Head of caudate nucleus (tissue), 42 donors: Measurements from ENCODE around the gene MORC2.
A peak's percentile ranks its signal among the peaks of the same experiment; 100 is the strongest.

Experiments used
- DNase-seq, 42 donors: peaks; one replicate each; pipeline versions ENCODE4 v3.0.0 to v3.0.0-alpha.2; 2020 to 2021; ENCODE audit warnings: mixed read lengths in 7 of 42
- intact Hi-C: fragments of 100-400 bp; cut with DNase I; formaldehyde crosslinking; loops from one replicate; pipeline ENCODE4 v1.15.0; 2022

MORC2 gene

DNA sequence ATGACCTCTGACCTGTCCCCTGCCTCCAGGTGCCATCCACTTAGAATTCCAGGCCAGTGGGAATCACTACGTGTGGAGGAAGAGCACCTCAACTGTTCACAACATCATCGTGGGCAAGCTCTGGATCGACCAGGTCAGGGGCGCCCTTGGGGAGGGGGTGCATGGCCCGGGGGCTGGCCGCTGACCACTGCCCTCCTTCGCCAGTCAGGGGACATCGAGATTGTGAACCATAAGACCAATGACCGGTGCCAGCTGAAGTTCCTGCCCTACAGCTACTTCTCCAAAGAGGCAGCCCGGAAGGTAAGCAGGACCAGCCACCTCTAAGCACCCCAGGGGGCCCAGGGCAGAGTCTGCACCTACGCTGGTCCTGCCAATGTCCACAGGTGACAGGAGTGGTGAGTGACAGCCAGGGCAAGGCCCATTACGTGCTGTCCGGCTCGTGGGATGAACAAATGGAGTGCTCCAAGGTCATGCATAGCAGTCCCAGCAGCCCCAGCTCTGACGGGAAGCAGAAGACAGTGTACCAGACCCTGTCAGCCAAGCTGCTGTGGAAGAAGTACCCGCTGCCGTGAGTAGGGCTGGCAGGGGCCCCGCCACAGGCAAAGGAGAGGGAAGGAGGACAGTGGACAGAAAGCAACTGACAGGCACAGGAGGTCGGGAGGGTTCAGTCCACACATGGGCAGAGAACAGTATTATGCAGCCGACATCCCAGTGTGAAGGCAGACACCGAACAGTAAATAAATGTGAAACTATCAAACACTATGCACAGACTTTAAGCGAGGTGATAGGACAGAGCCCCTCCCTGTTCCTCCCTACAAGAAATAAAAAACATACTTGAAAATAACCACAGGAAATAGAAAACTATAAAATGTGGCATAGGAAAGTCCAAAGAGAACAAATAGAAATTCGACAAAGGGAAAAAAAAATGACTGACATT is 74.9 kb downstream of the MORC2 start:
- peak in 11 of 42 donors; percentile 3 to 28 (median 12) for DNase-seq
- intact Hi-C loops = no loop called here

DNA sequence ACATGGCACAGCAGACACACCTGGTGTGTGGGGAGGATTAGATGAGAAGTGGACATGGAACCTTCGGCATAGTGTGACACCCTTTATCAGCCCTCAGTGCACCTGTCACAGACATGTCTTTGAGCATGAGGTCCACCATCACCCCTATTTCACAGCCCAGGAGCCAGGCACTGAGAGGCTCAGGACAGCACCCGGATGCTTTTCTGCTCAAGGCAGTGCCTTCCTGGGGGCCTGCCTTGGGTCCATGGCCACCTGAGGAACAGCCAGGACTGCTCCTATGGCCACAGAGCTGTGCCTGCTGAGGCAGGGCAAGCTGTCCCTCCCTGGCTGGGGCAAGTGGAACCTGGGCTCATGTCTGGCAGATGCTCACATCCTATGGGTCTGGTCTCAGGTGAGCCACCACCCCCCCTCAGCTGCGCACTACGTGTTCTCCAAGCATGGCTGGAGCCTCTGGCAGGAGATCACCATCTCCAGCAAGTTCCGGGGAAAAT is 75.8 kb downstream of the MORC2 start:
- peak in 8 of 42 donors; percentile 2 to 28 (median 15) for DNase-seq
- intact Hi-C loops = no loop called here

DNA sequence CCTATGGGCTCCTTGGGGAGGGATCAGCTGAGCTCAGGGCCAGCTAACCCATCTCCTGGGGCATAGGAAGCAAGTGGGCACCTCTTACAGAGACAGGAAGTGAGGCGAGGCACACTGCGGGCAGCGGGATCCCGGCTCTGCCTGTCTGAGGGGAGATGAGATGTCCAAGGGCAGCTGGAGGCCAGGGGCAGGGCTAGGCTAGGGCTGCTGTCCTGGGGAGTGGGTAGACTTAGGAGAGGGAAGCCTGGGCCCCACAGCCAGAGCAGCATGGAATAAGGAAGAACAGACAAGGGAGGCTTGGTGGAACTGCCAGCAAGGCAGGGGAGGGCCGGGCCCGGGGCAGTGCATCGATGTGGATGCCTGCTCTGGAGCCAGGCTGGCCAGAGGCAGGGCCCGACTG is 76.3 kb downstream of the MORC2 start:
- intact Hi-C loops = no loop called here
- DNase-seq = peak in 11 of 42 donors; percentile 1 to 37 (median 11)

DNA sequence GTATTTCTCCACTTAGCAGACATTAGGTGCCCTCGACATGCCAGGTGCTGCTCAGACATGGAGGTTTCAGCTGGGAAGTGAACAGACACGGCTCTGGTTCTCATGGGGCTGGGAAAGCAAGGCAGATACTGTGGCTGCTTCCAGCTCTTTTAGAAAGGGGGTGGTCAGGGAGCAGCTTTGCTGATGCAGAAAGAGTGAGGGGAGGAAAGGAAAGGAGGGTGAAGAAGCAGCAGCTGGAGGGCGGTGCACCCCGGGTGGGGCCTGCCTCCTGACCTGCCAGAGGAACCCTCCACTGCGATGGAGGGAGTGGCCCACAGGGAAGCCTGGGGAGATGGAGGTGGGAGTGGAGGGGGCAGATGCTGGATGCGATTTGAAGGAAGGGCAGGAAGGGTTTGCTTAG is 76.8 kb downstream of the MORC2 start:
- intact Hi-C loops = no loop called here
- DNase-seq = peak in 15 of 42 donors; percentile 17 to 52 (median 32)

DNA sequence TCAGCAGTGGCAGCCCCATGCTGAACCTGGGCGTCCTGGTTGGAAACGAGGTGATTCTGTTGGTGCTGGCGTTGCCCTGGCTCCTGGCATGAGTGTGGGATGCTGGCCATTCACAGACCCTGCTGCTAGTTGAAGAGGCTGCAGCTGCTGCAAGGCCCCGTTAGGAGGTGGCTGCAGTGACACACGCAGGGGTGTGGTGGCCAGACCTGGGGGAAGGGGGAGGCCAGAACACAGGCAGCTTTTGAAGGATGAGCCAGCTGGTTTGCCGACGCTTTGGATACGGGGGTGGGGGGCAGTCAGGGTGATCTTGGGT is 77.2 kb downstream of the MORC2 start:
- peak in 13 of 42 donors; percentile 2 to 35 (median 13) for DNase-seq
- intact Hi-C loops = no loop called here

DNA sequence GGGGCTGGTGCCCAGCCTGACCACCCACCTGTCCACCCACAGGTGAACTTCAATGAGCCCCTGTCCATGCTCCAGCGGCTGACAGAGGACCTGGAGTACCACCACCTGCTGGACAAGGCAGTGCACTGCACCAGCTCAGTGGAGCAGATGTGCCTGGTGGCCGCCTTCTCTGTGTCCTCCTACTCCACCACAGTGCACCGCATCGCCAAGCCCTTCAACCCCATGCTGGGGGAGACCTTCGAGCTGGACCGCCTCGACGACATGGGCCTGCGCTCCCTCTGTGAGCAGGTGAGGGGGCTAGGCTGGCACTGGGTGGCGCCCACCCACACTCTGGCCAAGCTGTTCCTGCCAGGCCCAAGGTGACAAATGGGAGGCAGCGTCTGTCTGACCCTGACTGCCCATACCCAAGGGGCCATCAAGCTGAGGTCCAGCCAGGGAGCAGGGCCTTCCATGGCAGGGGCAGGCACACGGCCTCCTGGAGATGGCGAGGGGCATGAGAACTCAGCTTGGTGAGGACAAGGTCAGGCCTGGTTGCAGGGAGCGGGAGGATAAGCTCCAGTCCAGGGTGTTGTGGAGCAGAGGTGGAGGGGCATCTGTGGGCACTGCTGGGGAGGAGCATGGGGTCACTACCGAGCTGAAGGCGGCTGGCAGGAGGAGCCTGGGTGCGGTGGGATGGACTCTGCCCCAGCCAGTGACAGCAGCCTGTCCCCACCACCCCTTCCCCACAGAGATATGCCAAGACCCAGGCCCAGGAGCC is 77.7 kb downstream of the MORC2 start:
- DNase-seq = peak in 31 of 42 donors; percentile 11 to 67 (median 44)
- intact Hi-C loops = no loop called here

DNA sequence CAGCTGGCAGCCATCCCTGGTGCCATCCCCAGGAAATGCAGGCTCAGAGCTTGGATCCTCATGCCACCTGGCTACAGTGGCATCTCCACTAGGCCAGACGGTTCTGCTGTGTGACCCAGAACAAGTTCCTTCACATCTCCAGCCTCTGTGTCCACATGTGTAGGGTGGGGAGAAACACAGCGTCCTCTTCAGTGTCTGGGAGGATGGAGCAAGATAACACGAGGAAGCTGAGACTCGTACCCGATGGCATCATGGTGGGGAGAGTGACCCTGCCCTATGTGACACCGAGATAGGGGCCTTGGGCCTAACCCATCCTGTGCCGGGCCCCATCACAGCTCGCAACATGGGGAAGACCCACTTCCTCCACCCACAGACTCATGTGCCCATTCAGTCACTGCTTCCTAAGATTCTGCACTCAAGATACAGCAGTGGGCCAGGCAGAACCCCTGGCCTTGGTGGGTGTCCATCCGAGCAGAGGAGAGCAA is 78.5 kb downstream of the MORC2 start:
- intact Hi-C loops = no loop called here
- peak in 10 of 42 donors; percentile 0 to 23 (median 6) for DNase-seq

DNA sequence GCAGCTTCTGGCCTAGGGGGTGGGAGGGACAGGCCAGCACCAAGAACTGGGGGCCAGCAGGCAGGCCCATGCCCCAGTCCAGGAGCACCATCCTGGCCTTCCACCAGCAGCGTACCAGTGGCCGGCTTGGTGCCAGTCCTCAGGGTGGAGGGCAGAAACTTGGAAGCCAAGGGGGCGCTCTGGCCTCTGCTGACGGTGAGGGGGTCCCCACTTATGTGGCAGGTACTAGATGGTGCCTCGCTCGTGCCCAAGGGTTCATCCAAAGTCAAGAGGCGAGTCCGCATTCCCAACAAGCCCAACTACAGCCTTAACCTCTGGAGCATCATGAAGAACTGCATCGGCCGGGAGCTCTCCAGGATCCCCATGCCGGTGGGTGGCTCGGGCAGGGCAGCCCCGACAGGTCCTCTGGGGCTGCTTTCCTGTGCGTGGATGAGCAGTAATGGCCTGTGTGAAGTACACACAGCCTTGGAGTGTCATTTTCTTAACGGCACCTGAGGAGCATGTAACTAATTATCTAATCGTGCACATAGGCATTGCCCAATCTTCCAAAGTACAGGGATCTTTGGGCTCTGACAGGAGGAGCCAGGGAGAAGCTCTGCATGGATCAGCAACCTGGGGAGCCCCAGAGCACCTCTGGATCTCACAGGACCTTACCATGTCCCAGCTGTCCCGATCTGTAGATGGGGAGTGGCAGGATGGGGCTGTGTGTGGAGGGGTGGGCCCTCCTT is 79.1 kb downstream of the MORC2 start:
- DNase-seq = peak in 14 of 42 donors; percentile 0 to 25 (median 7)
- intact Hi-C loops = no loop called here

DNA sequence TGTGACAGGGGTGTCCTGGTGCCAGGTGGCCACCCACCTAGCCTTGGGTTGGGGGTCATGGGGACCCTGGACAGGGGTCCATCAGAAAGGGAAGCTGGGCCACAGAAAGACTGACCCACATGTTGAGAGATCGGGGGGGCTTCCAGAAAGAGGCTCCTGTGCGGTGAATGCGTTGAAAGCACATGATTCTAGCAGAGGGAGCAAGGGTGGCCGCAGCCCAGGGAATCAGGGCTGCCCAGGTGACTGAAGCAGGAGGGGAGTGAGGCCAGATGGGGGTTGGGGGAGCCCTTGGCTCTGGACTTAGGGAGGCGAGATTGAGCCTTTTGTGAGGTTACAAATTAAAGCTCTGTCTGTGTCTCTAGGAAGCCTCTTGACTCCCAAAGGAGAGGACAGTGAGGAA is 80.7 kb downstream of the MORC2 start:
- peak in 8 of 42 donors; percentile 1 to 10 (median 4) for DNase-seq
- intact Hi-C loops = no loop called here

DNA sequence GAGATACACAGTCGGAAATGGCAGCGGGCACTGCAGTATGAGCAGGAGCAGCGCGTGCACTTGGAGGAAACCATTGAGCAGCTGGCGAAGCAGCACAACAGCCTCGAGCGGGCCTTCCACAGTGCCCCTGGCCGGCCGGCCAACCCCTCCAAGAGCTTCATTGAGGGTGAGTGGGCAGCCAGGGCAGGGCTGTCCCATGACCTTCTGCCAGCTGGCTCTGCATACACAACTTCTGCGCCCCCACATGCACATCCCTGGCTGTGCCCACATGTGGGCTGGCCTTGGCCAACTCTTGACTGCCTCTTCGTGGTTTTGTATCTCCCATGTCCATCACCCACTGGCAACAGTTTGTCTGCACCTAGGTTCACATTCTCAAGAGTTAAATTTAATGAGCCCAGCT is 81.1 kb downstream of the MORC2 start:
- DNase-seq = peak in 10 of 42 donors; percentile 2 to 21 (median 10)
- intact Hi-C loops = no loop called here

DNA sequence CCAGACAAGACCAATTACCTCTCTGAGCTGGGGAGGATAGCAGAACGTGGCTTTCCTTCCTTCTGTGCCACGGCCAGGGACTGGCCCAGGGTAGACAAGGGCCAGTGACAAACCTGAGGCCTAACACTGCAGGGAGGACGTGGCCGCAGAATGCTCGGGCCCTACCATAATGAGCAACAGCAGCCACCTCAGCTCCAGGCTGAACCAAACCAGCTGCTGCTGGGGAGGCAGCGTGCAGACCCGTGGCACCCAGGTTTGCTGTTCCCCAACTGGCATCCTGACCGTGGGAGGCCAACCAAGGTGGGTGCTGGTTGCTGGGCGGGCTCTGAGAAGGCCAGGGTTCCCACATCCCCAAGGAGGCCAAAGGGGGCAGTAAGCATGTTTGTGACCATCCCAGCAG is 83.0 kb downstream of the MORC2 start:
- DNase-seq = peak in 4 of 42 donors; percentile 1 to 18 (median 6)
- intact Hi-C loops = no loop called here

DNA sequence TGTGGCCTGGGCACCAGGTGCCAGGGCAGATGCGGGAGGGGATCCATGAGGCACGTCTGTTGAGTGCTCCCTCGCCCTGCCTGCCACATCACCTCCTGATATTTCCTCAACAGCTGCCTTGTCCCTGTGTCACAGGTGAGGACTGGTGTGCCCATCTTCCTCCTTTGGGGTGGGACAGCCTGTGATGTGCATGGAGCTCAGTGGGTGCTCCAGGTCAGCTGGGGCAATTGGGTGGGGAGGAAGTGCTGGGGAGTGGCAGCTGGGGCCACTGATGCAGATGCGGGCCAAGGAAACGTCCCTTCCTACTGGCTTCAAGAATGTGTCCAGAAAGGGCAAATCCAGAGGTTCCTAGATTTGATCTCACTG is 83.6 kb downstream of the MORC2 start:
- DNase-seq = peak in 2 of 42 donors; percentile 2 to 11
- intact Hi-C loops = no loop called here

DNA sequence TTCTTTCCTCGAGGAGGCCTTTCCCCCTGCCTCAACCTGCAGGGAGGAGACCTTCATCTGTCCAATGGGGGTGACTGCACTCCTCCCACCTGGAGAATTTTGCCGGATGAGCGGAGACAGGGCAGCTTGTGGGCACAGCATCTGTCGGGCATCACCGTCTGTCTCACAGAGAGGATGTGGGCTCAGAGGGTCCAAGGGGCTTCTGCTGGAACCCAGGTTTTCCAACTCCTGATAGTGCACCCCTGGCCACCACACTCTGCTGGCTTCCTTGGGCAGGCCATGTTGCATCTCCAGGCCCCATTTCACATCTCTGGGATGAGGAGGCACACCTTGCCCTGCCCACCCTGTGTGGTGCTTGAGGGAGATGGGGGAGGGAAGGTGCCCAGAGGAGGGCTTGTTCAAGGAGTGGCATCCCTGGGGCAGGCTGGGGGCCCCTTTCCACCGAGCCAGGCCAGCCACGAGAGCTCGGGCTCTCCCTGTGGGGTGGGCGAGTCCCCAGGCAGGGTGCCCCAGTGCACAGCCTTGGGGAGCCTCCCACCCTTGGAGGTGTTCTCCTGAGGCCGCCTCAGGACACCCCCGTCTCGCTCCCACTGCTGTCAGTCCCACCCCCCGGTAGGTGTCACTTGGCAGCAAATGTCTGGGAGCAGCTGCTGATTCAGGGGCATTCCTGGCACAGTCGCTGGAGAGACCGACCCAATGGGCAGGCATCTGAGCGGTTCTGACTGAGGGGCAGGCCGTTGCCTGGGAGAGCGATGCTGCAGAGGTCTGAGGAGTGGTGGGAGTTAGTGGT is 84.2 kb downstream of the MORC2 start:
- DNase-seq = peak in 29 of 42 donors; percentile 26 to 78 (median 49)
- intact Hi-C loops = no loop called here

DNA sequence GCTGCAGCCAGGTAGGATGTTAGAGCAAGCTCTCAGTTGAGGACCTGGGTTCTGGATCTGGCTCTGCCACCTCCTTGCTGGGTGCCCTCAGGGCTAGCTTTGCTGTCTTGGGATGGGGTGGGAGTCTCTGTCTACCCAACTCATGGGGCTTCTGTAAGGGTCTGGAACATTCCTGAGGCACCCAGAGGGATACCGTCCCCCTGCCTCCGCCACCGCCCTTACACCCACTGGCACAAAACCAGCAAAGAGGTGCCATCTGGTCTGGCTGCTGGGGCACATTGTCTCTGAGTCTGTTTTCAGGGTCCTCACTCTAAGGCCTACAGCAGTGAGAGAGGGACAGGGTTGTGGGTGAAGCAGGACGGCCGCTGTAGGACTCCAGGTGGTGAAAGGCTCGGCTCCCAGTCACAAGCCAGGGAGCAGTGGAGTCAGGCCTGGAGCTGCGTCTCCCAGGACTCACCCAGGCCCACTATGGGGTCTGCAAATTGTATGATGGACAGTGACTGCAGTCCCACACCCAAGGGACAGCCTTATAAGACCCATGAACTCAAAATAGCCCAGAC is 84.9 kb downstream of the MORC2 start:
- intact Hi-C loops = no loop called here
- DNase-seq = peak in 1 of 42 donors; percentile 0

DNA sequence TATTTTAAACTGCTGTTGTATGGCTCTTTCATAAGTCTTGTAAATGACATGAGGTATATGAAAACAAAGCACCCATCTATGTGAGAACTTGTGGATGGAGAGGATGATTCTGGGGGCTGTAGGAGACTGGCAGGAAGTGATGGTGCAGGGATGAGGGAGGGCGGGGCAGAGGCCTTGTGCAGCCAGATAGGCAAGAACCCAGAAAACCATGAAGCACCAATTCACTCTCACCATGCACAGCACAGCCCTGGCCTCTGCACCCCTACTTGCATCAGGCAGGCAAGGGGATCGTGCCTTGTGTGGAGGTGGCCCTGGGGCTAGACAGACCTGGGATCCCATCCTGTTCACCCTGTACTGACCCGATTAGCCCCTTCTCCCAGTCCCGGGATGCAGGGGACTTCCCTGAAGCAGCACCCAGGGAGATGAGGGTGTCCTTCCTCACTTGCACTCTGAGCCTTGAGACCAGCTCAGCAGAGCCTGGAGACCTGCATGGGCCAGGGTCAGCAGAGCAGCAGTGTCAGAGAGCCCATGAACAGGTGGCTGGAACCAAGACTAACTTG is 85.5 kb downstream of the MORC2 start:
- intact Hi-C loops = no loop called here
- peak in 1 of 42 donors; percentile 0 for DNase-seq

DNA sequence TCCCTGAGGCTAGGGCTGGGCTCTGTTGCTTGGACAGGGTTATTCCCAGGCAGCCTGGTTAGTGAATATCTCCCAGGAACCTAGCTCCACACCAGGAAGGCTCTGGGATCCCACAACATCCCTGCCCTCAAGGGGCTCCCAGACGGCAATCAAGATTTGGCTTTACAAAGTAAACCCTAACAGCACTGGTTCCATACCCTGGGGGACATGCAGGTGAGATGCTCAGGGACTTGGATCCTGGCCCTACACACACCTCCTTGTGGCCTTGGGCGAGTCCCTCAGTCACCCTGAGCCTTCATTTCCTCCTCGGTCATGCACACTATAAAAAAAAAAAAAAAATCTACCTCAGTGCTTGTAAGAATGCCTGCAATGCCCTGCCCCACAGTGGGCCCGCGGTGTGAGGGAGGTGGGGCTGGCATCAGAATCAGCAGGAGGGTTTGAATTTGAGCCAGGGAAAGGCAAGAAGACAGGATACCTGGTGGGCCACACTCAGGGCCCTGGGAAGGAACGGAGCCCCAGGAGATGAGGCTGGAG is 86.3 kb downstream of the MORC2 start:
- no peak for DNase-seq

DNA sequence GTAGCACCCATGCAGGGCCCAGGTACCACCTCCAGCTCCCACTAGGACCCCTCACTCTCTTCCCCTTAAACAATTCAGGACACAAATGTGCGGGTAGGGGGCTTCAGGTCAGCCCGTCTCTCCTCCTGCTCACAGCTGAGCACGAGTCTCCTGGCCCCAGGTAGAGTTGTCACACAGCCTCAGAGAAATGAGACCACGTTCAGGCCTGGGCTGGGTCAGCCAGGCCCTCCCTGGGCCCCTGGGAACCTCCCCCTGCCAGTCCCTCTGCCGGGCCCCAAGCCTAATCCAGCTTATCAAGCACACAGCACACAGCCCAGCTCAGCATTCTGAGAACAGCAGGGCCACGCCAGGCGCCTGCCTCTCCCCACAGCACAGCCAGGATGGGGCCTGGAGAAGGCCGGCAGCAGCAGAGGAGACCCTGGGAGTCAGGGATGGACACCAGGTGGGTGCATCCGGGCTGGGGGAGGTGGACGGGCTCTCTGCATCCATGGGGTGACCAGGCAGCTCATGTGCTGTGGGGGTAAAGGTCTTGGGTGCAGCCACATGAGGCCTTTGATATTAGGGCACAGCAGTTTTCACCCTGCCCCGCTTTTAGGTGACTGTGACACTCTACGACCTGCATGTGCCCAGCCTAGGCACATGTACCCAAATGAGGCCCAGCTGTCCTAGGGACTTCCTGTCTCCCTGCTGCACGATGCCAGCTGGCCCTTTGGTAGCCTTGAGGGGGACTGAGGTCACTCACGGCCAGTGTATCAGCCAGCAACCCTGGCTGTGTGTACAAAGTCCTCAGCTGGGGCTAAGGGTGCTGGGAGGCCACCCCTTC is 87.0 kb downstream of the MORC2 start:
- intact Hi-C loops = no loop called here
- DNase-seq = peak in 1 of 42 donors; percentile 1

More for the DNA sequence above, 86.3 kb downstream of the MORC2 start:
- intact Hi-C loops = no loop called here
